HL-60 (cell line): ENCODE data around the gene ACADM.
"Not testable (repeated sequence)": the region's sequence is repeated elsewhere in the genome, so short reads cannot be mapped to it uniquely, and the experiment has no call there.

Experiments
- DNase-seq, 2 experiments: peaks; one replicate each; pipeline ENCODE4 v3.0.0-alpha.2; 2010 to 2020; ENCODE audit warnings: low read depth in 1 of 2, low spot score in 1 of 2
- H3K27ac ChIP-seq: fragments of 250-450 bp; sonication (Bioruptor Pico); replicated peaks from 2 replicates; pipeline ENCODE4 v1.5.1; 2020; ENCODE audit warnings: mild to moderate bottlenecking, moderate library complexity
- H3K27me3 ChIP-seq: fragments of 250-450 bp; sonication (Bioruptor Pico); 2 replicates; pipeline ENCODE4 v1.5.1; 2021; ENCODE audit warnings: mild to moderate bottlenecking, moderate library complexity; ENCODE audit not compliant: insufficient read depth, poor library complexity, severe bottlenecking
- H3K4me3 ChIP-seq: replicated peaks from 2 replicates; pipeline ENCODE4 v1.5.1; 2011; ENCODE audit warnings: mild to moderate bottlenecking, control low read depth, low read length; ENCODE audit not compliant: insufficient read depth
- GABPA ChIP-seq: IDR thresholded peaks from 2 replicates; pipeline ENCODE4 v1.6.1; 2012; ENCODE audit warnings: low read depth
- POLR2AphosphoS5 ChIP-seq: IDR thresholded peaks from 2 replicates; pipeline ENCODE4 v1.6.1; 2012; ENCODE audit warnings: low read depth
- SPI1 ChIP-seq: IDR thresholded peaks from 2 replicates; pipeline ENCODE4 v1.6.1; 2012; ENCODE audit warnings: low read depth, mild to moderate bottlenecking, borderline replicate concordance
- TF ChIP-seq, protein P1 (sequence below): IDR thresholded peaks from one replicate; pipeline ENCODE4 v1.5.1; 2011; ENCODE audit warnings: low read length, control low read depth, inconsistent platforms; ENCODE audit not compliant: insufficient read depth
- TF ChIP-seq, protein P2 (sequence below): IDR thresholded peaks from 2 replicates; pipeline ENCODE4 v1.6.1; 2012; ENCODE audit warnings: low read depth; ENCODE audit not compliant: insufficient replicate concordance

The ACADM gene

DNA sequence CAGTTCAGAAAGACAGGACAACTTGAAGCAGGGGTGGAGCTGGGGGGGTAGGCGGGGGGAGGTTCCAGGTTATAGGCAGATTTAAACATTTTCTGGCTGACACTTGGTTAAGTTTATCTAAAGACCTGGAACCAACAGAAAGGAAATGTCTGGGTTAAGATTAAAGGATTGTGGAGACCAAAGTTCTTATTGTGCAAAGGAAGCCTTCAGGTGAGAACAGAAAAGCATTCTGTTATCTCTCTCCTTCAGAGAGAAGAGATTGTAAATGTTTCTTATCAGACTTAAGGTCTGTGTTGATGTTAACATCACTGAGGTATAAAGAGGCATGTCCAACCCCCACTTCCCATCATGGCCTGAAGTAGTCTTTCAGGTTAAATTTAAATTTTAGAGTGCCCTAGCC, 3.7 kb upstream of the ACADM start:
- Histone ChIP-seq H3K27ac (no peak overlapping the region), H3K4me3 (no peak overlapping the region), H3K27me3 (no peaks in the 10 kb centered on the region)
- DNase-seq, result no peak
- TF ChIP-seq SPI1, result no peak
- TF ChIP-seq POLR2AphosphoS5, result no peak
- TF ChIP-seq, protein P1, sequence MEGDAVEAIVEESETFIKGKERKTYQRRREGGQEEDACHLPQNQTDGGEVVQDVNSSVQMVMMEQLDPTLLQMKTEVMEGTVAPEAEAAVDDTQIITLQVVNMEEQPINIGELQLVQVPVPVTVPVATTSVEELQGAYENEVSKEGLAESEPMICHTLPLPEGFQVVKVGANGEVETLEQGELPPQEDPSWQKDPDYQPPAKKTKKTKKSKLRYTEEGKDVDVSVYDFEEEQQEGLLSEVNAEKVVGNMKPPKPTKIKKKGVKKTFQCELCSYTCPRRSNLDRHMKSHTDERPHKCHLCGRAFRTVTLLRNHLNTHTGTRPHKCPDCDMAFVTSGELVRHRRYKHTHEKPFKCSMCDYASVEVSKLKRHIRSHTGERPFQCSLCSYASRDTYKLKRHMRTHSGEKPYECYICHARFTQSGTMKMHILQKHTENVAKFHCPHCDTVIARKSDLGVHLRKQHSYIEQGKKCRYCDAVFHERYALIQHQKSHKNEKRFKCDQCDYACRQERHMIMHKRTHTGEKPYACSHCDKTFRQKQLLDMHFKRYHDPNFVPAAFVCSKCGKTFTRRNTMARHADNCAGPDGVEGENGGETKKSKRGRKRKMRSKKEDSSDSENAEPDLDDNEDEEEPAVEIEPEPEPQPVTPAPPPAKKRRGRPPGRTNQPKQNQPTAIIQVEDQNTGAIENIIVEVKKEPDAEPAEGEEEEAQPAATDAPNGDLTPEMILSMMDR, result no peak
- TF ChIP-seq, protein P2, sequence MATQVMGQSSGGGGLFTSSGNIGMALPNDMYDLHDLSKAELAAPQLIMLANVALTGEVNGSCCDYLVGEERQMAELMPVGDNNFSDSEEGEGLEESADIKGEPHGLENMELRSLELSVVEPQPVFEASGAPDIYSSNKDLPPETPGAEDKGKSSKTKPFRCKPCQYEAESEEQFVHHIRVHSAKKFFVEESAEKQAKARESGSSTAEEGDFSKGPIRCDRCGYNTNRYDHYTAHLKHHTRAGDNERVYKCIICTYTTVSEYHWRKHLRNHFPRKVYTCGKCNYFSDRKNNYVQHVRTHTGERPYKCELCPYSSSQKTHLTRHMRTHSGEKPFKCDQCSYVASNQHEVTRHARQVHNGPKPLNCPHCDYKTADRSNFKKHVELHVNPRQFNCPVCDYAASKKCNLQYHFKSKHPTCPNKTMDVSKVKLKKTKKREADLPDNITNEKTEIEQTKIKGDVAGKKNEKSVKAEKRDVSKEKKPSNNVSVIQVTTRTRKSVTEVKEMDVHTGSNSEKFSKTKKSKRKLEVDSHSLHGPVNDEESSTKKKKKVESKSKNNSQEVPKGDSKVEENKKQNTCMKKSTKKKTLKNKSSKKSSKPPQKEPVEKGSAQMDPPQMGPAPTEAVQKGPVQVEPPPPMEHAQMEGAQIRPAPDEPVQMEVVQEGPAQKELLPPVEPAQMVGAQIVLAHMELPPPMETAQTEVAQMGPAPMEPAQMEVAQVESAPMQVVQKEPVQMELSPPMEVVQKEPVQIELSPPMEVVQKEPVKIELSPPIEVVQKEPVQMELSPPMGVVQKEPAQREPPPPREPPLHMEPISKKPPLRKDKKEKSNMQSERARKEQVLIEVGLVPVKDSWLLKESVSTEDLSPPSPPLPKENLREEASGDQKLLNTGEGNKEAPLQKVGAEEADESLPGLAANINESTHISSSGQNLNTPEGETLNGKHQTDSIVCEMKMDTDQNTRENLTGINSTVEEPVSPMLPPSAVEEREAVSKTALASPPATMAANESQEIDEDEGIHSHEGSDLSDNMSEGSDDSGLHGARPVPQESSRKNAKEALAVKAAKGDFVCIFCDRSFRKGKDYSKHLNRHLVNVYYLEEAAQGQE, result no peak
- no peak for TF ChIP-seq GABPA

DNA sequence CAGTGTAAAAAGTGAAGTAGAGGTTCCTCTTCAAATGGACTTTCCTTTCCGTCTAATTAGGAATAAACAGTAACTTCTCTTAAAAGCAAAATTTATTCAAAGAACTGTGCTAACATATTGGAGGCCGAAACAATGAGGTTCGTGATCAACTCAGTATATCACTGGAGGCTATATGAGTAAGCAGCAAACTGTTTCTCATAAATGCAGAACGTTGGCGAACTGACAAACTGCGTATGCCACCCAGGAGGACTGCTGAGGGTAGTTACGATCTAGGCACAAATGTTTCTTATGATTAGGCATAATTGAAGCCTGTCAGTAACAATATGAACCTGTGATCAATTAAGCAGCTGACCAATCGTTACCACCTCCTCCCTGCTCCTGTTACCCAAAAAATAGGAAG, 2.3 kb upstream of the ACADM start:
- H3K27me3 ChIP-seq, DNase-seq, H3K27ac ChIP-seq, H3K4me3 ChIP-seq: not testable (repeated sequence)

DNA sequence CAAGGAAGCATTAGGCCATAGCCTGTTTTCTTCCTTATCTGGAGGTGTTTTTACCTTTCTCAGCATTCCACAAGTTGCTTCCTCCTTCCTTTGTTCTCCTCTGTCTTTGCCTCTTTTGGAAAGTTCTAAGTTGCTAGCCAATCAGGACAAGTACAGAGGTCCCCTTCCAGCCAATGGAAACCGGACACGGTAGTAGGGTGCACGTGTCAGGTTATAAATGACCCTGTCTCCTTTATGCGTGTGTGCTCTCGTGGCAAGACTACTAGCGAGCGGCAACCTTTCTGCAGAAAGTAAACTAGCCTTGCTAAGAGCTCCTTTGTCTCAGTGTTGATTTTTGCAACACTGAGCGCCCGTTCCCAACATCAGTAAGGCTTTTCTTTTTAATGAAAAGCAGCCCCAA, 1.5 kb upstream of the ACADM start:
- Histone ChIP-seq H3K27me3 (no peaks in the 10 kb centered on the region), H3K4me3 (no peak overlapping the region), H3K27ac (no peak overlapping the region)
- DNase-seq, result no peak
- TF ChIP-seq SPI1 (no peak), GABPA (no peak), POLR2AphosphoS5 (no peak)
- TF ChIP-seq, protein P1, result no peak
- TF ChIP-seq, protein P2, result no peak

DNA sequence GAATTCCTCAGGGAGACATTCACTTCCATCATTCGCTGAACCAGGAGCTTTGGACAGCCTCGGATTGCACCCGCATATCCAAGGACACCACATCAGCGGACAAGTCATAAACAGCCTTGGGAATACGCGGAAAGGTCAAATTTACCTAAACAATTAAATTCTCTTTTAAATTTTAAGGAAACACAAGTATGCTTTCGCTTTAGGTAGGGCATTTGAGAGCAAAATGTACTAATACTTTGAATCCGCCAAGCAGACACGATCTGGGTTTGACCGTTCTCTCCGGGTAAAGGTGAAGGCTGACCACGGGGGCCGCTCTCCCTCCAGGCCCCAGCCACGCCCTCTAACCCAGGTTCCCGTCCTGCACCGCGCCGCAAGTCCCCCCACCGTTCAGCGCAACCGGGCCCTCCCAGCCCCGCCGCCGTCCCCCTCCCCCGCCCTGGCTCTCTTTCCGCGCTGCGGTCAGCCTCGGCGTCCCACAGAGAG, 479 bp upstream of the ACADM start:
- no peaks in the 10 kb centered on the region for H3K27me3 ChIP-seq
- TF ChIP-seq, protein P1, result no peak
- TF ChIP-seq POLR2AphosphoS5, result no peak
- no peak for TF ChIP-seq GABPA
- TF ChIP-seq, protein P2, result no peak
- TF ChIP-seq SPI1, result no peak
- peak overlapping the region; percentile 73 for H3K4me3 ChIP-seq
- H3K27ac ChIP-seq, result peak overlapping the region; percentile 94
- DNase-seq, result peak in 1 of 2 experiments; percentile 81
